GM10266 (cell line): Measurements from ENCODE around the gene SLC30A3.

ENCODE experiments used
- DNase-seq: peaks from one replicate; pipeline ENCODE4 v3.0.0; 2012; ENCODE audit errors: extremely low spot score
- TF ChIP-seq, protein P1 (sequence below): IDR thresholded peaks from 2 replicates; pipeline ENCODE4 v1.5.1; 2012; ENCODE audit warnings: mild to moderate bottlenecking, low read depth; ENCODE audit not compliant: control insufficient read depth, insufficient read depth; ENCODE audit errors: missing control alignments

SLC30A3 gene

DNA sequence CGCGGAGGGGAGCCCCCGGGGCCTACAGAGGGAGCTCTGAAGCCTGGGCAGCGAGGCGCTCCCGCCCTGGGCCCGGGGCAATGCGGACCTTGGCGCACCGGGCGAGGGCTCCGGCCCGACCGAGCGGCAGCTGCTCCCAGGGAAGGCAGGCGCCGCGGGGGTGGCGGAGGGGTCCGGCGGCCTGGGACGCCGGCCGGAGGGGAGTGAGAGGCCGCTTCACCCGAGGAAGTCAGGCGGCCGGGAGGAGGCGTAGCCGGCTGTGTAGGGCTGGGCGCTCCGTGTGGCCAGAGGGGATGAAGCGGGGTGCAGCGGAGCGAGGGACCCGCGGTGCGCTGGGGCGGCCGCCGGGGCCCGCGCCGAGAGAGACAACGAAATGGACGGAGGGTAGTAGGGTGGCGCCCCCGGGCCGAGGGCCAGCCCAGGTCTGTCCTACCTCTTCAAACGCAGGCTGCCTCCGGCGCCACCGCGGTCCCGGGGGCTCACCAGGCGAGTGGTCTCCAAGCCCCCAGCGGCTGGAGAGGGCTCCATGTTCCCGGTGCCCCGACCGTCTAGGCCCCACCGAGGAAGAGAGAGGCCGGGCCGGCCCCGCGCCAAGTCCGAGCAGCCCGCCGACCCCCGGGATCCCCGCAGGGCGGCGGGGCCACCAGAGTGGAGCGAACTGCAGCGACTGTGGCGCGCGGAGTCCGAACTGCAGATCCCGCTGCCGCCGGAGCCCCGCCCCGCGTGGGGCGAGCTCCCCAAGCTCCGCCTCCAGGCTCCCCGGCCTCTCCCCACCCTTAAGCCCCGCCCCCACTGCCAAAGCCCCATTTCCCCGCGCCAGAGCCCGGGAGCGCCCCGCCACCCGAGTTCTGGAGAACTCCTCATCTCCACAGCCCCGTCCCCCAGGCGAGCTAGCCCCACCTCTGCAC lies at the start of gene SLC30A3:
Gene SLC30A3 (minus strand): TSS at position 669 of the 908 bp plus-strand sequence. CDS start 141 bp downstream, at position 528.
- TF ChIP-seq, protein P1, sequence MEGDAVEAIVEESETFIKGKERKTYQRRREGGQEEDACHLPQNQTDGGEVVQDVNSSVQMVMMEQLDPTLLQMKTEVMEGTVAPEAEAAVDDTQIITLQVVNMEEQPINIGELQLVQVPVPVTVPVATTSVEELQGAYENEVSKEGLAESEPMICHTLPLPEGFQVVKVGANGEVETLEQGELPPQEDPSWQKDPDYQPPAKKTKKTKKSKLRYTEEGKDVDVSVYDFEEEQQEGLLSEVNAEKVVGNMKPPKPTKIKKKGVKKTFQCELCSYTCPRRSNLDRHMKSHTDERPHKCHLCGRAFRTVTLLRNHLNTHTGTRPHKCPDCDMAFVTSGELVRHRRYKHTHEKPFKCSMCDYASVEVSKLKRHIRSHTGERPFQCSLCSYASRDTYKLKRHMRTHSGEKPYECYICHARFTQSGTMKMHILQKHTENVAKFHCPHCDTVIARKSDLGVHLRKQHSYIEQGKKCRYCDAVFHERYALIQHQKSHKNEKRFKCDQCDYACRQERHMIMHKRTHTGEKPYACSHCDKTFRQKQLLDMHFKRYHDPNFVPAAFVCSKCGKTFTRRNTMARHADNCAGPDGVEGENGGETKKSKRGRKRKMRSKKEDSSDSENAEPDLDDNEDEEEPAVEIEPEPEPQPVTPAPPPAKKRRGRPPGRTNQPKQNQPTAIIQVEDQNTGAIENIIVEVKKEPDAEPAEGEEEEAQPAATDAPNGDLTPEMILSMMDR, result no peak
- DNase-seq, result peak; percentile 95

DNA sequence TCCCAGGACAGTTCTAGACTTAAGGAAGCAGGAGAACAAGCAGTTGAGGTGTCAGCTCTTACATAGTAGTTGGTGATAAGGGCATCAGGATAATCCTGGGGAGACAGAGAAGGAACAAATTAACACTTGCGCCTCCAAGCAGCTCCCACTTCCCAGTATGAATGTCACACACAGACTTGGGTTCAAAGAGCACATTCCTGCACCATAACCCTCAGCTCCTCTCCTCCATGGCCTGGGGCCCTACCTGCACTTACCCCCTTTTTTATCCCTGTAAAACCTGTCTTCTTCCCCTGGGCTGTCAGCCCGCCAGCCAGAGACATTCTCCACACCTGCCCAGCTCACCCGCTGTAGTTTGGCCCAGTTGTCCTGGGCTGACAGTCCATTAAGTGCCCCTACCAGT lies 49.3 kb upstream of the SLC30A3 start:
- no peak for DNase-seq
- TF ChIP-seq, protein P1, result no peak

GRCh38 chr2:27309651-27310050 lies 46.8 kb upstream of the SLC30A3 start:
- no peak for DNase-seq
- TF ChIP-seq, protein P1, result no peak

DNA sequence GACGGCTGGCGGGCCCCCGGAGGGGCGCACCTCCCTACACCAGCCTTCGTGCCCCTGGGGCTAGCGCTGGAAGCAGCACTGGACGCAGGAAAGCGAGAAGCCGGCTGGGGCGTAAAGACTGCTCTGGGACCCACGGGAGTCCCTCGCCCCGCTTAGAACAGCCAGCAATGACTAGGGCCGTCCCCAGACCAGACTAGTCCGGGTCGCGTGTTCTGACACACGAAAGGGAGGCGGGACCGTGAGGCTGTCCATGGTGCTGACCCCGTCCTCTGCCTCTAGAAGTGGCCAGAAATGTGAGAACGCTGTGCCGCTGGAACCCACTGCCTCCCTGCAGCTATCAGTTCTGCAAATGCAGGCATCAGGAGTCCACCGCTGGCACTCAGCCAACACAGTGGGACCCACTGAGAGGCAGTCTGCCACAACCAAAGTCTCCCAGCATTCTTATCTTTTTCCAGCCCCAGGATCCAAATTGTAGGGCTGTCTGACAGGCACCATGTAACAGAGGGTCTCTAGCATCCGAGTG lies 45.6 kb upstream of the SLC30A3 start, which contains the start of gene UCN:
Gene UCN (minus strand): TSS at position 87 of the 523 bp plus-strand sequence. CDS start 550 bp downstream, outside the sequence.
- TF ChIP-seq, protein P1, result no peak

GRCh38 chr2:27307545-27308358 lies 44.9 kb upstream of the SLC30A3 start:
- TF ChIP-seq, protein P1, result no peak
- no peak for DNase-seq

More for the DNA sequence above, 45.6 kb upstream of the SLC30A3 start, which contains the start of gene UCN:
- DNase-seq, result no peak

GRCh38 chr2:27307287-27307544 lies 44.4 kb upstream of the SLC30A3 start:
- DNase-seq, result no peak
- TF ChIP-seq, protein P1, result no peak
